Activated naive CD4-positive, alpha-beta T cell treated with anti-CD3 and anti-CD28 coated beads, Interleukin-2, amount 50 U/mL, for 72 hours (primary cell): ENCODE measurements around the gene XG. TPM values are rescaled to one million over a fixed set of nuclear protein-coding genes. Genes with fewer than 3 reads are reported as not detected.

Experiments
- ATAC-seq, 2 donors: fragments of 150-1000 bp; cut with Tn5 transposase; 2 replicates each; pipeline ENCODE4 v1.10.0; 2021; ENCODE audit warnings: mild to moderate bottlenecking in 2 of 2, moderate library complexity in 2 of 2
- DNase-seq, 2 donors: peaks; one replicate each; pipeline ENCODE4 v3.0.0; 2021 to 2022; ENCODE audit warnings: low spot score in 2 of 2
- H3K27ac Mint-ChIP-seq, 2 donors: one replicate each; pipeline ENCODE4 v1.8.0; 2022; ENCODE audit warnings: mild to moderate bottlenecking in 2 of 2, mixed read lengths in 2 of 2
- H3K36me3 Mint-ChIP-seq, 2 donors: one replicate each; pipeline ENCODE4 v1.8.0; 2022; ENCODE audit warnings: mixed read lengths in 2 of 2
- H3K9me3 Mint-ChIP-seq, 2 donors: one replicate each; pipeline ENCODE4 v1.8.0; 2022; ENCODE audit warnings: mixed read lengths in 2 of 2
- total RNA-seq, 2 donors: library from RNA; stranded (reverse); gene quantifications; one replicate each; pipeline ENCODE4 v1.2.3, GENCODE V29; 2022

Gene XG
- total RNA-seq, 2 donors from 2014 or later: 0.51 TPM; not detected in 1

DNA sequence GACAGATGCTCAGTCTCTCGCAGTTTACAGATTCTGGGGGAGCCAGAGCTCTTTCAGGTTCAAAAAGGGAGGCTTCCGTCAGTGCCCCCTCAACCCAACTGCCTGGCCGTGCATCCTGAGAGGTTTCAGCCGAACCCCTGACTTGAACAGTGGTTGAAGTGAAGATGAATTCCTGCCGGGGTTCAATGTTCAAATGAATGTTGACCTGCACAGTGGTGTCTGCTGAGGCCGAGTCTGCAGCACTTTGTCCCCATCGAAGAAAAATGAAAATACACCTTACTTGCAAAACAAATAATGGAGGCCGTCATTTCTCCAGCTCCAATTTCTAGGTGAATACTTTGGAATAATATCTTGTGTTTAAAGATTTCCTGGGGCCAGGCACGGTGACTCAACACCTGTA lies 110.6 kb downstream of the XG start:
- Mint-ChIP-seq H3K27ac (no peak overlapping the region), H3K9me3 (no peaks in the 10 kb centered on the region), H3K36me3 (no peaks in the 10 kb centered on the region)
- no peak for ATAC-seq
- no peak for DNase-seq

- no peak for ATAC-seq
- DNase-seq: no peak
- H3K9me3 Mint-ChIP-seq: no peaks in the 10 kb centered on the region
Measured at GRCh38 chrX:2863646-2864045, 111.8 kb downstream of the XG start.

More at GRCh38 chrX:2863646-2864045, 111.8 kb downstream of the XG start:
- no peak overlapping the region for H3K27ac Mint-ChIP-seq
- H3K36me3 Mint-ChIP-seq: no peaks in the 10 kb centered on the region

Other genes starting within 250 kb of the XG start
- 100 to 1,000 TPM in 1 of 2 donors, 10 to 100 TPM in 1; 64.1 to 158 TPM for gene CD99, start 60.7 kb upstream of the XG start, total RNA-seq
- not detected for gene GYG2, start 76.9 kb downstream of the XG start, total RNA-seq
- 1 to 10 TPM; 1.2 to 1.7 TPM for gene ARSD, start 177.3 kb downstream of the XG start, total RNA-seq